NCI-H748 (cell line): ENCODE measurements around the gene KCNQ1.

Source experiments
- DNase-seq: peaks from one replicate; lab custom pipeline; 2025; ENCODE audit not compliant: unreplicated experiment; lab: John Stamatoyannopoulos, UW

The KCNQ1 gene

DNA sequence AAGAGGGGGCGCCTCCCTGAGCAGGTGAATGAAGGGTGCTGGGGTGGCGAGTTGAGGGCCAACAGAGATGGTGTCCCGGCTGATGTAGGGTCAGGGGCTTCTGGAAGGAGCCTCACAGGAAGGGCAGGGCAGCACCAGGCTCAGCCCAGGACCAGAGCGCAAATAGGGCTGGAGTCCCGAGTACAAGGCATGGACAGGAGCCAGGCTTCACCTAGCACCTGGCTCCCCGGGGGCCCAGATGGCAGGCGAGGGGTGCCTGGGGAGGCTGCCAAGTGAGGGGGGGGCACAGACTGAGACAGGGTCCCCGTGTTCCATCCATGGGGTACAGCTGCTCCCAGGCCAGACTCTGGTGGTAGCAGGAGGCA is 105.8 kb downstream of the KCNQ1 start:
- no peak for DNase-seq

DNA sequence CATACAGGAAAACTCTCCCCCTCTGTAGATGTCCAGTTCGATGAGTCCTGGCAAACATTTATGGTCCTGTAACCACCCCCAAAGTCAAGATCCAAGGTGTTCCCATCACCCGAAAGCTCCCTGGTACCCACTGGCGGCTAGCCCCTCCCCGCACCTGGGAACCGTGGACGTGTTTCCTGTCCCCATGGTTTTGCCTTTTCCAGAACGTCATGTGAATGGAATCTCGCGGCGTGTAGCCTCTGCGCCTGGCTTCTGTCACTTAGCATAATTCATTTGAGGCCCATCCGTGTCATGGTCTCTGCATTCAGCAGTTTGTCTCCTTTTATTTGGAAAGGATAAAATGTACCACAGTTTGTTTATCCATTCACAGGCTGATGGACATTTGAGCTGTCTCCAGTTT is 106.3 kb downstream of the KCNQ1 start:
- DNase-seq = peak; percentile 37

DNA sequence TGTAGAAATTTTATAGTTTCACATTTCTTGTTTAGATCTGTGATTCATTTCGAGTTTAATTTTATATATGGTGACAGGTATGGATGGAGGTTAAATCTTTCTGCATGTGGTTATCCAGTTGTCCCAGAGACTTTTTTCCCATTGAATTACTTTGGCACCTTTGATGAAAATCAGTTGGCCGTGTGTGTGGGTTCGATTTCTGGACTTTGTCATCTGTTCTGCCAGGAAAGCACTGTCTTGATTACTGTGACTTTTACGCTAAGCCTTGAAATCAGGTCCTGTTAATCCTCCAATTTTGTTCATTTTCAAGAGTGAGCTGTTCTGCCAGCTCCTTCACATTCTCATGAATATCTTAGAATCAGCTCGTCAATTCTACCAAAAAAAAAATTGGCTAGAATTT is 107.4 kb downstream of the KCNQ1 start:
- no peak for DNase-seq

- no peak for DNase-seq
Observed at GRCh38 chr11:2553198-2553597, 108.4 kb downstream of the KCNQ1 start.

DNA sequence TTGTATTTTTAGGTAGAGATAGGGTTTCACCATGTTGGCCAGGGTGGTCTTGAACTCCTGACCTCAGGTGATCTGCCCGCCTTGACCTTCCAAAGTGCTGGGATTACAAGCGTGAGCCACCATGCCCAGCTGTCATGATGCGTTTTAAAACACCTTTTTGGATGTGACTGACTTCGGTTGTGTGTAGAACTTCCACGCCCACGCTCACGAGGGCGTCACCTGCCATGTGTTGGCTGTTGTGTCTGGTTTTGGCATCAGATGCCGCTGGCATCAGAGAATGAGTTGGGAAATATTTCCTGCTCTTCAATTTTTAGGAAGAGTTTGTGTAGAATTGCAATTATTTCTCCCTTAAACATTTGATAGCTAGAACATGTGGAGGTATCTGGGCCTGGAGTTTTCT is 109.1 kb downstream of the KCNQ1 start:
- DNase-seq = no peak

DNA sequence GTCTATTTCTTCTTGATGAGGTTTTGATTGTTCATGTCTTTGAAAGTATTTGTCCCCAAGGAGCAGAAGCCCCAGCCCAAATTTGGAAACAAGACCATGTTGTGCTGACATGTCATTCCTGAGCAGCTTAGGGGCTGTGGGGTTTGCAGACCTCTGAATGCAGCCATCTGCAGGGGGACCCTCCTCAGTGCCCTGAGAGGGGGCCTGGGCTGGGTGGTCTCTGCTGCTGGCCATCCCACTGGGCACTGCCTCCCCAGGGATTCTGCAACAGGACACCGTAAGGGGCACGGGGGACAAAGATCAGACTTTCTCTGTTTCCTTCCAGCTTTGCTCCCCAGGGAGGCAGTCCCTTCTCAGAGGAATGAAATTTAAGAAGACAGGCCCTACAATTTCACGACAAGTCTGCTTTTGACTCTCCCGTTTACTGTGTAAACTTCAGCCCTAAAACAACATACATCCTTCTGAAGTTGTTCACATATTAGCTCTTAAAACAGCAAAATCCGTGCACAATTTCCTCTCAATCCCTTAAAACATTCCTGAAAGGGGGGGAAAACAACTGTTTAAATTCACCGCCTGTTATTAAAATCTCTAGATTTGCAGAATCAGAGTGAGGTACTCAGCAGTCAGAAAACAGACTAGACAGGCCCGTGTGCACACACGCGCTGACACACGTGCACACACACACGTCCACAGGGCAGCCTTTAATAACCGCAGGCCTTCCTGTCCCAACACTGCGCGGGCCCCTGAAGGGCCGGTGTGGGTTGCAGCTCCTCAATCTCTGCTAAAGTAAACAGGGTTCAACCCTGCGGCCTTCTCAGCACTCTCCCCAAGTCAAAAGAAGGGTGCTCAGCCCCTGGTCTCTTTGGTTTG is 109.8 kb downstream of the KCNQ1 start:
- DNase-seq = no peak

- no peak for DNase-seq
Observed at GRCh38 chr11:2555336-2555735, 110.5 kb downstream of the KCNQ1 start.

- DNase-seq = no peak
Observed at GRCh38 chr11:2555891-2556290, 111.1 kb downstream of the KCNQ1 start.

DNA sequence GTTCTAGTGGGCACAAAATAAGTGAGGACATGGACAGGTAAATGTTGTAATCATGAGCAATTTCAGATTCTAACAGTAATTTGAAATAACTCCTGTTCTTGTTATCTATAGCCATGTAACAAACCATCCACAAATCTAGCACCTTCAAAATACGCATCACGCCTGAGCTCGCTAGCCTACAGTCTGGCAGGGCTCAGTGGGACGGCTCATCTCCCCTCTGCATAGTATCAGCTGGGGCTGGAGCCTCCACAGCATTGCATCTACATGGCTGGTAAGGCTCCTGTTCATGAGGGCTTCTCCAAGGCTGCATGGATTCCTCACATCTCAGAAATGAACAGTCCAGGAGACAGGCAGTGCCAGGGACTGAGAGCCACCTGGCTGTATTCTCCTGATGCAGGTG is 112.6 kb downstream of the KCNQ1 start:
- DNase-seq = no peak

GRCh38 chr11:2558397-2558796 is 113.6 kb downstream of the KCNQ1 start:
- DNase-seq = no peak

DNA sequence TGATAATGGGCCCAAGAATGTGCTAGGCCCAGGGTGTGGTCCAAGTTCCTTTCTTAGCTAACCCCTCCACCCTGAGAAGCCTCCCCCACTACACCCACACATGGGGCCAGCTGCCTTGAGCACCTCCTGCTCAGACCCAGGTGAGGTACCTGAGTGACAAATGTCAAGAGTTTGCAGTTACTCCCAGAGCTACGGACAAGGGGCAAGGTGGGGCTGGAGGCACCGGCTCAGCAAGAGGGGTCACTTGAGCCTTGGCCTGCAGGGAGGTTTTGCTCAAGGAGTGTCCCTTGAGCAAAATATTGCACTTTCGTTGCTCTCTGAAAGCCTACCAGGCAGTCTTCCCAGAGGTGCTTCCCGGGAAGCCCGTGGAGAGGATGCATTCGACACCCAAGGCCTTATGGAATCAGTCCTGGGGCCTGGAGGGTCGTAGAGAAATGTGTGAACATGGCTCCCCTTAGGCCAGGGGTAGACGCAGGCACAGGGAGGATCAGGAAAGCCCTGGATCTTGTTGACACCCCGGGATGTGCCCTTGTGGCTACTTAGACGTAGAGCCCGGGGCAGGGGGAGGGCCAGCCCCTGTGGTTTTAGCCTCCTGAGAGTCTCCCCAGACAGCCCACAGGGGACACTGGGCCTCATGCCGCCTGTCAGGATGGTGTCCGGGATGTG is 114.2 kb downstream of the KCNQ1 start:
- DNase-seq = no peak

- no peak for DNase-seq
Observed at GRCh38 chr11:2559527-2560311, 114.9 kb downstream of the KCNQ1 start.

GRCh38 chr11:2561696-2562581 is 117.1 kb downstream of the KCNQ1 start:
- no peak for DNase-seq

DNA sequence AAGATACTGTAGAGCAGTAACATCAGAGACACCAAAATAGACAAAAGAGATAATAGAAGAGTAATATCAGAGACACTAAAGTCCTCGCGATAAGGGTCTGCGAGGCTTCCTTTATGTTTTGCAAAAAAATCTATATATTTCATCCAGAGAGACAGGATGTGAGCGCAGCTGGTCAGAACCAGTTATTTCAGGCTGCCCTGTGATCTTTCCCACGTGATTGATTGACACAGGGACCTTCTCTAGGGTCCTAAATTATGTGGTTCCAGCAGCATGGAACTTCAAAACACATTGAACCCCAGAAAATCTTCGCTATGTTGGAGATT is 118.0 kb downstream of the KCNQ1 start:
- no peak for DNase-seq

DNA sequence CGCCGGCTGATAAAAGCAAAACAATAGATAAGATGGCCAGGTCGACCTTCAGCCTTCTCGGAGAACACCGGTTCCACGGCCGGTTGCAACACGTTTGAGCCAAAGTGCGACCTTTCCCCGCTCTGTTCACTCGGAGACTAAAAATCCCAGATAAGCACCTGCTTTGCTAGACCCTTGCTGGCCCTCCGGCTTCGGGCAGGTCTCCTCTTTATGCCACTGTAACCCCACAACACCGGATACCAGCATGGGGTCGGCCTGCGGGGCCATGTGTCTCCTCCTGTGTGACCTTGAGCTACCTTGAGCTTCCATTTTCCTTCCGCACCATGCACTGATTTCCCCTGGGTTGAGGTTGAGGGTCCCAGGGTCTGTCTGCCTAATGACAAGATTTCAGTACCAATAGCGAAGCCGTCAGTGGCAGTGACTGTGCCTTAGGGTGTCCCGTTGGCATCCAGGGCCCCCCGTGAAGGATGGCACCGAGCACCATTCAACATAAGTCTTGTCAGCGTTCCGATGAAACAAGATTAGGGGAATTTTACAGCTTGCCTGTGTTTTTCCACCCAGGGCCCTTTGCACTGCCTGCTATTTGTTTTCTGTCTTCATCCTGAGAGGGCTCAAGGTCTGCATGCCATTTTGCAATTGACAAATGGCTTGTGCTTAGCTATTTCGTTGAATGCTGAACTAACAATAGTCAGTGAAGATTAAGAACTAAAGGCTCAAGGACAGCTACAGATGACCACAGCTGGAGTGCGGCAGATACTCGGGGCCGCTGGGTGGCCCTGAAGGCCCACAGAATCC is 118.6 kb downstream of the KCNQ1 start:
- DNase-seq = no peak

- no peak for DNase-seq
Observed at GRCh38 chr11:2564008-2564530, 119.3 kb downstream of the KCNQ1 start.

DNA sequence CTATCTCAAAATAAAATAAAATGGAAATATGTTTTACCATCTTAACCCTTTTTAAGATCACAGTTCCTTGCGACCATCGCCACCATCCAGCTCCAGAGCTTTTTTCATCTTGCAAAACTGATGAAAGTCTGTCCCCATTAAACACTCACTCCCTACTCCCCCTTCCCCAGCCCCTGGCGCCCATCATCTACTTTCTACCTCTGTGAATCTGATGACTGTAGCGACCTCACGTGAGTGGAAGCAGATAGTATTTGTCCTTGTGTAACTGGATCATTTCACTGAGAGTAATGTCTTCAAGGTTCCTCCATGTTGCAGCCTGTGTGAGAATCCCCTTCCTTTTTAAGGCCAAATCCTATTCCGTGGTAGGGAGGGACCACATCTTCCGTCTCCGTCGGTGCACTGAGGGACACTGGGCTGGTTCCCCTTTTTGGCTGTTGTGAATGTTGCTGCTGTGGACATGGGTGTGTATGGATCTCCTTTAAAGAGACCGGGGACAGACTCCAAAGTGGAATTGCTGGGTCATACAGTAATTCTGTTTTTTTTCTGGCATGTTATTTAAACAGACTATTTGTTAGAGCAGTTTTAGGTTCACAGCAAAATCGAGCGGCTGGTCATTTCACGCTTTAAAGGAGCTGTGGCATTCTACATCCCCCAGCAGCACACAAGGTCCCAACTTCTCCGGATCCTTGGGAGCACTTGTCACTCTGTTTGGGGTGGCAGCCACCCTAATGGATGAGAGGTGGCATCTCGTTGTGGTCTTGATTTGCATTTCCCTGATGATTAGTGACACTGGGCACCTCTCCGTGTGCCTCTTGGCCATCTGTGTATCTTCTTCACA is 120.0 kb downstream of the KCNQ1 start:
- no peak for DNase-seq

GRCh38 chr11:2565447-2566222 is 120.8 kb downstream of the KCNQ1 start:
- no peak for DNase-seq
